Nephron progenitor cell (in vitro differentiated cells): ENCODE measurements around the gene CHRNA1.

Experiments
- DNase-seq: peaks from one replicate; pipeline ENCODE4 v3.0.0; 2021
- H3K27ac Mint-ChIP-seq: 2 replicates; pipeline ENCODE4 v1.8.0; 2021; ENCODE audit warnings: mild to moderate bottlenecking, moderate library complexity, mixed read lengths
- H3K27me3 Mint-ChIP-seq: 2 replicates; pipeline ENCODE4 v1.8.0; 2021; ENCODE audit warnings: mild to moderate bottlenecking, low read depth, mixed read lengths; ENCODE audit not compliant: poor library complexity
- H3K36me3 Mint-ChIP-seq: 2 replicates; pipeline ENCODE4 v1.8.0; 2021; ENCODE audit warnings: low read depth, mixed read lengths
- H3K4me1 Mint-ChIP-seq: 2 replicates; pipeline ENCODE4 v1.8.0; 2021; ENCODE audit warnings: mixed read lengths
- H3K4me3 Mint-ChIP-seq: 2 replicates; pipeline ENCODE4 v1.8.0; 2021; ENCODE audit warnings: mild to moderate bottlenecking, moderate library complexity, mixed read lengths
- H3K9me3 Mint-ChIP-seq: 2 replicates; pipeline ENCODE4 v1.8.0; 2021; ENCODE audit warnings: mild to moderate bottlenecking, moderate library complexity, mixed read lengths
- CTCF ChIP-seq: fragments of 200-600 bp; sonication (generic); IDR thresholded peaks from 2 replicates; pipeline ENCODE4 v1.5.0; 2021; ENCODE audit warnings: antibody characterized with exemption

The CHRNA1 gene

GRCh38 chr2:174777347-174778084 lies 13.2 kb upstream of the CHRNA1 start:
- TF ChIP-seq CTCF: no peak
- peaks cover 9% of the 10 kb centered on the region for H3K27me3 Mint-ChIP-seq
- no peak for DNase-seq
- H3K27ac Mint-ChIP-seq: peak overlapping the region; percentile 78
- H3K36me3 Mint-ChIP-seq: no peaks in the 10 kb centered on the region
- no peaks in the 10 kb centered on the region for H3K9me3 Mint-ChIP-seq
- H3K4me1 Mint-ChIP-seq: peaks cover 61% of the 10 kb centered on the region
- H3K4me3 Mint-ChIP-seq: no peak overlapping the region

DNA sequence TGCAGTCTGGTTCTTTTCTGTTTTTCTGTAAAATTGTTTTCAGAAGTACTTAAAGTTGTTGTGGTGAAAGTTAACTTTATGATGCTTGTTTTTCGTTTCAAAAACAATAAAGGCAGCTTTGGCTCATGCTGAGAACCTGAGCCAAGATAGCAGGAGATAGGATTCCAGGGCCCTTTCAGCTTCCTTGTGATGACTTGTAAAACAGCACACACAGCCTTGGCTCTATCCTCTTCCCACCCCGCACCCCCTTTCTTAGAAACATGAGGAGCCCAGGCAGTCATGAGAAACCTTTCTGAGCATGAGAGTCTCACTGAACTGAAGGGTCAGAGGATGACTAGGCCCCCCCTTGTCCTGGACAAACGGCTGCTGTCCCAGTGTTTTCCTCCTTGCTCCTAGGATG lies 12.4 kb upstream of the CHRNA1 start:
- no peaks in the 10 kb centered on the region for H3K9me3 Mint-ChIP-seq
- H3K27me3 Mint-ChIP-seq: peaks cover 5% of the 10 kb centered on the region
- no peak overlapping the region for H3K4me3 Mint-ChIP-seq

DNA sequence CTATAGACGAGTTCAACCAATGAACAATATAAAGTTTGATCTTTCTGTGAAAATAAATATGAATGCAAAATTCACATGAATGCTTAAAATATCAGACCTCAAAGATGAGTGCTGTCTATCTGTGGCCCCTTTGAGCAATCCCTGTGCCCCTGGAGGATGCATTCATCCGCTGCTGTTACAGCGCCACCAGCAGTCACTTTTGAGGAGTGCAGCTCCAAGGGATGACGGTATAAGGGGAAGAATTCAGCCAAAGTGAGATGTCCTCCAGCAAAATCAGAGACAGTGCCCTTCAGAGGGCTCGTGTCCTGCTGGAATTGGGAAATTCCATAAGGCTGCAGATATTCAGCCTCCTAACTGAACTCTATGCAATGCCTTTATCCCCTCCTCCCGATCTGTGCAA lies 12.0 kb upstream of the CHRNA1 start:
- DNase-seq: no peak
- Mint-ChIP-seq H3K4me1 (peaks cover 74% of the 10 kb centered on the region), H3K27ac (no peak overlapping the region), H3K27me3 (peaks cover under 1% of the 10 kb centered on the region), H3K9me3 (no peaks in the 10 kb centered on the region), H3K4me3 (no peak overlapping the region), H3K36me3 (no peaks in the 10 kb centered on the region)
- TF ChIP-seq CTCF: no peak

More for the DNA sequence above, 12.4 kb upstream of the CHRNA1 start:
- TF ChIP-seq CTCF: no peak
- no peak for DNase-seq
- H3K36me3 Mint-ChIP-seq: no peaks in the 10 kb centered on the region
- peak overlapping the region; percentile 57 for H3K27ac Mint-ChIP-seq
- peaks cover 69% of the 10 kb centered on the region for H3K4me1 Mint-ChIP-seq

DNA sequence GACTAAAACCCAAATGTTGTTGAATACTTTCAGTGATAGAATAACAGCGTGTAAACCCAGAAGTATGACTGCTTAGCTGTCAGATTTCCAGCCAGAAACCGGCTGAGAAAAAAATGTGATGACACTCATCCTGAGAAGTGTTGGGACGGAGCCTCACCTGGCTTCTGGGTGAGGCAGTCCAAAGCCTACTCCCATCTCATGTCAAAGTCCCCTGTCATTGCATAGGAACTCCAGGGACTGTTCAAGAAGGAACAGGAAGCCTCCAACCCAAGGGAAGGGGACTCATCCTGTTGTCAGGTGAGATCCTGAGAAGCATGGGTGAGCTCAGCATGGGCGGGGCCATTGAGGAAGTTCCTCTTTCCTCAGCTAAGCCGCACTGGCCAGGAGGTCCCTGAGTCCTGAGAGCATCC lies 11.3 kb upstream of the CHRNA1 start:
- Mint-ChIP-seq H3K27me3 (no peaks in the 10 kb centered on the region), H3K4me3 (no peak overlapping the region), H3K4me1 (peaks cover 76% of the 10 kb centered on the region), H3K36me3 (no peaks in the 10 kb centered on the region), H3K27ac (no peak overlapping the region), H3K9me3 (no peaks in the 10 kb centered on the region)
- DNase-seq: no peak
- TF ChIP-seq CTCF: no peak

- Mint-ChIP-seq H3K27ac (no peak overlapping the region), H3K4me1 (peaks cover 70% of the 10 kb centered on the region), H3K27me3 (no peaks in the 10 kb centered on the region), H3K9me3 (no peaks in the 10 kb centered on the region), H3K4me3 (no peak overlapping the region), H3K36me3 (no peaks in the 10 kb centered on the region)
- no peak for TF ChIP-seq CTCF
- DNase-seq: no peak
These were observed 10.6 kb upstream of the CHRNA1 start for GRCh38 chr2:174774886-174775285.

DNA sequence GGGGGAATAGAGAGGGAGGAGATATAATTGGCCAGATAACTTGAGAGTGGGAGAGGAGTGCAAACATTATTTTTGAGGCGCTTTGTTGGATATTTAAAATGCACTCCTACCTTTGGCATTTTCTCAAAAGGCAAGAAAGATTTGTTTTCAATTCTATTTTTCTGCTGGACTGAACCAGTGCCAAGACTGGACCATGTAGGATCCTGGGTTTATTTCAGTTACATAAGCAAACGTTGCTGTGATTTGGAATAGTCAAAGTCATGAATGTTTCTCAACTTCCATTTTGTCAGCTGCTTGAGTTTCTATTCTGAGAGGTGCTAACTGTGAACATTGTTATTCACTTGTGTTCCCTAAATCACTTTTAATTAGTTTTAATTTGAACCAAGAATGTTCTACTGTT lies 8.9 kb upstream of the CHRNA1 start:
- Mint-ChIP-seq H3K4me3 (no peak overlapping the region), H3K36me3 (no peaks in the 10 kb centered on the region), H3K9me3 (no peaks in the 10 kb centered on the region), H3K27me3 (no peaks in the 10 kb centered on the region), H3K27ac (no peak overlapping the region), H3K4me1 (peaks cover 65% of the 10 kb centered on the region)
- no peak for TF ChIP-seq CTCF
- DNase-seq: no peak
